Colonic mucosa (tissue), 4 donors: ENCODE results near the gene TOB2. TPM values are rescaled to one million over a fixed set of nuclear protein-coding genes. Genes with fewer than 3 reads are reported as not detected.

Experiments used
- DNase-seq: peaks from one replicate; pipeline ENCODE4 v3.0.0-alpha.2; 2020
- H3K27ac ChIP-seq: fragments of 200-600 bp; one replicate; pipeline ENCODE4 v1.8.0; 2021
- H3K27me3 ChIP-seq: fragments of 200-600 bp; one replicate; pipeline ENCODE4 v1.8.0; 2021
- H3K36me3 ChIP-seq: fragments of 200-600 bp; one replicate; pipeline ENCODE4 v1.8.0; 2021
- H3K4me1 ChIP-seq: fragments of 200-600 bp; one replicate; pipeline ENCODE4 v1.8.0; 2021; ENCODE audit warnings: mild to moderate bottlenecking
- H3K4me3 ChIP-seq: fragments of 200-600 bp; one replicate; pipeline ENCODE4 v1.8.0; 2021
- H3K9ac ChIP-seq, 2 donors: one replicate each; pipeline ENCODE4 v1.7.0; 2013; ENCODE audit warnings: control low read depth in 2 of 2, low read depth in 2 of 2, low read length in 2 of 2
- H3K9me3 ChIP-seq: fragments of 200-600 bp; one replicate; pipeline ENCODE4 v1.8.0; 2021
- intact Hi-C: fragments of 100-400 bp; cut with DNase I; formaldehyde crosslinking; loops from one replicate; pipeline ENCODE4 v1.14.1; 2022
- total RNA-seq, 2 donors: library from RNA; stranded (reverse); fragmentation: NEBNext Ultra II Directional in 1 of 2; extraction: Animal tissue kit (Norgen Biotek cat#: 25700) in 1 of 2; gene quantifications; one replicate each; pipeline ENCODE4 v1.2.1, GENCODE V29; 2021
- TF ChIP-seq, protein P1 (sequence below): fragments of 200-600 bp; IDR thresholded peaks from one replicate; pipeline ENCODE4 v1.8.0; 2022; ENCODE audit warnings: antibody characterized with exemption, mild to moderate bottlenecking
- donor health status: healthy.
- donor health status: DM: no; HTN: no; CAD: no.
- donor health status: DM: no; HTN: no; CAD: no.

TOB2 gene
- total RNA-seq, 2 donors from 2014 or later: 63.2 to 66.1 TPM

DNA sequence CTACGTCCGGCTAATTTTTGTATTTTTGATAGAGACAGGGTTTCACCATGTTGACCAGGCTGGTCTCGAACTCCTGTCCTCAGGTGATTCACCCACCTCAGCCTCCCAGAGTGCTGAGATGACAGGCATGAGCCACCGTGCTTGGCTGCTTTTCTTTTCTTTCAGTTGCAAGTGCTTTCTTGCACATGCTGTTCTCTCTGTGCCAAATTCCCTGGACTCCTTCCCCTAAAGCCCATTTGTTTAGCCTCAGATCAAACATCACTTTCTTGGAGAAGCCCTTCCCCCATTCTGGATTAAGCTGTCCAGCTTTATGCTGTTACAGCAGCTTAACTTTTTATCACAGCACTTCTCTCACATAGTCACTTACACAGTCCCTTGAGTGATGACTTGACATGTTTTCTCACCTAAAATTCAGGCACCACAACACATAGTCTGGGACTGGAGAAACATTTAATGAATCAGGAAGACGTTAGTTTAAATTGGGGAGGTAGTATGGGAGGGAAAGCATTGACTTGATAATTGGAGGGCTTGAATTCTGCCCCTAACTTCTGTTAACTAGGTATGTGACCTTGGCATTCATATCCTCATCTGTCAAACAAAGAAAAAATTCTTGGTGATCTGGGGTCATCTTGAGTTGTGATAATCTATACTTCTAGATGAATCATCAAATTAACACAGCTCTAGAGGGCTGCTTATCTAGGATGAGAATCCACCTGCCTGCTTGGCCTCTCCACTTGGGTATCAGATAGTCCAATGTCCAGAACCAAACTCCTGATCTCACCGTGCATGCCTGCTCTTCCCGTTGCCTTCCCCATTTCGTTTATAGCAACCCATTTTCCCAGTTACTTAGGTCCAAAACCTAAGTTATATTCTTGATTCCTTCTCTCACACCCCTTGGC, 40.7 kb upstream of the TOB2 start:
- H3K9ac ChIP-seq: no peak overlapping the region
- H3K27ac ChIP-seq: peak overlapping the region; percentile 12
- intact Hi-C loops: no loop called here
- no peak for DNase-seq
- no peaks in the 10 kb centered on the region for H3K27me3 ChIP-seq
- H3K9me3 ChIP-seq: no peaks in the 10 kb centered on the region
- TF ChIP-seq, protein P1, sequence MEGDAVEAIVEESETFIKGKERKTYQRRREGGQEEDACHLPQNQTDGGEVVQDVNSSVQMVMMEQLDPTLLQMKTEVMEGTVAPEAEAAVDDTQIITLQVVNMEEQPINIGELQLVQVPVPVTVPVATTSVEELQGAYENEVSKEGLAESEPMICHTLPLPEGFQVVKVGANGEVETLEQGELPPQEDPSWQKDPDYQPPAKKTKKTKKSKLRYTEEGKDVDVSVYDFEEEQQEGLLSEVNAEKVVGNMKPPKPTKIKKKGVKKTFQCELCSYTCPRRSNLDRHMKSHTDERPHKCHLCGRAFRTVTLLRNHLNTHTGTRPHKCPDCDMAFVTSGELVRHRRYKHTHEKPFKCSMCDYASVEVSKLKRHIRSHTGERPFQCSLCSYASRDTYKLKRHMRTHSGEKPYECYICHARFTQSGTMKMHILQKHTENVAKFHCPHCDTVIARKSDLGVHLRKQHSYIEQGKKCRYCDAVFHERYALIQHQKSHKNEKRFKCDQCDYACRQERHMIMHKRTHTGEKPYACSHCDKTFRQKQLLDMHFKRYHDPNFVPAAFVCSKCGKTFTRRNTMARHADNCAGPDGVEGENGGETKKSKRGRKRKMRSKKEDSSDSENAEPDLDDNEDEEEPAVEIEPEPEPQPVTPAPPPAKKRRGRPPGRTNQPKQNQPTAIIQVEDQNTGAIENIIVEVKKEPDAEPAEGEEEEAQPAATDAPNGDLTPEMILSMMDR: no peak
- H3K4me1 ChIP-seq: peaks cover 4% of the 10 kb centered on the region
- no peaks in the 10 kb centered on the region for H3K36me3 ChIP-seq
- no peak overlapping the region for H3K4me3 ChIP-seq

DNA sequence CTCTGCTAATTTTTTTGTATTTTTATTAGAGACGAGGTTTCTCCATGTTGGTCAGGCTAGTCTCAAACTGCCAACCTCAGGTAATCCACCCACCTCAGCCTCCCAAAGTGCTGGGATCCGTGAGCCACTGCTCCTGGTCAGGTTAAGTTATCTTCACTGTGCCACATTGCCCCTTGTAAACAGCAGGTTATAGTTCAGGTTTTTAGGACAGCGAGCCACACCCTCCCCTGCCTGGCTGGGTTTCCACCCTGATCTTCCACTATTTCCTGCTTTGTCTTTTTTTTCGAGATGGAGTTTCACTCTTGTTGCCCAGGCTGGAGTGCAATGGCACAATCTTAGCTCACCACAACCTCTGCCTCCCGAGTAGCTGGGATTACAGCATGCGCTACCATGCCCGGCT, 38.4 kb upstream of the TOB2 start:
- H3K4me1 ChIP-seq: peaks cover 10% of the 10 kb centered on the region
- no peak overlapping the region for H3K4me3 ChIP-seq
- no peaks in the 10 kb centered on the region for H3K9me3 ChIP-seq
- no peaks in the 10 kb centered on the region for H3K27me3 ChIP-seq
- peak overlapping the region; percentile 69 for H3K27ac ChIP-seq
- H3K9ac ChIP-seq: peak overlapping the region in 1 of 2 donors; percentile 14
- intact Hi-C loops: no loop called here
- DNase-seq: peak; percentile 77
- no peaks in the 10 kb centered on the region for H3K36me3 ChIP-seq
- TF ChIP-seq, protein P1: no peak

DNA sequence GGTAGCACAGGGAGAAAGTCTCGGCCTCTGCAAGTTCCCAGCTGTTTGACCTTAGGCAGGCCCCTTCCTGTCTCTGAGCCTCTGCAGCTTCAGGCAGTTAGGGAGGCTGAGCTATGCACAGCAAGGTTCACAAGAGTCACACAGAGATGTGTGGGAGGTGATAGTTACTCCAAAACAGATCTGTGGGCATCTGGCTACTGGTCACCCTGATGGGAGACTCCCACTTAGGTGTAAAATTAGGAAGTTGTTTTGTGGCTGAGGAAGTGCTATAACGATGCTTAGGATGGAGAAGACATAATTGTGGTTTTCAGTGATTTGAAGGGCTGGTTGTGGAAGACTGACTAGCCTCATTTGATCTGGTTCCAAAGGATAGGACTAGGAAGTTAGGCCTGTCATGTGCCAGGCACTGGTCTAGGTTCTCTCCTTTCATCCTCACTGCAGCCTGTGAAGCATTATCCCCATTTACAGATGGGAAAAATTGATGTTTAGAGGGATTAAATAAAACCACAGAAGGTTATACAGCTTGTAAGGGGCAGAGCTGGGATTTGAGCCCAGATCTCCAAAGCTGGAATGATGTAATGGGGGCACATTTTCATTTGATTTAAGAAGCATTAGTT, 35.8 kb upstream of the TOB2 start:
- no peaks in the 10 kb centered on the region for H3K27me3 ChIP-seq
- intact Hi-C loops: no loop called here
- no peaks in the 10 kb centered on the region for H3K9me3 ChIP-seq
- peak overlapping the region; percentile 44 for H3K27ac ChIP-seq
- H3K9ac ChIP-seq: no peak overlapping the region
- H3K4me1 ChIP-seq: peaks cover 16% of the 10 kb centered on the region
- no peak for DNase-seq
- no peak overlapping the region for H3K4me3 ChIP-seq
- TF ChIP-seq, protein P1: no peak
- H3K36me3 ChIP-seq: peaks cover 5% of the 10 kb centered on the region

GRCh38 chr22:41481925-41482318, 35.3 kb upstream of the TOB2 start:
- no peak overlapping the region for H3K9ac ChIP-seq
- intact Hi-C loops: no loop called here
- H3K27ac ChIP-seq: no peak overlapping the region
- no peak overlapping the region for H3K4me3 ChIP-seq
- H3K36me3 ChIP-seq: peaks cover 7% of the 10 kb centered on the region
- TF ChIP-seq, protein P1: no peak
- no peak for DNase-seq
- peaks cover 16% of the 10 kb centered on the region for H3K4me1 ChIP-seq
- H3K9me3 ChIP-seq: no peaks in the 10 kb centered on the region
- H3K27me3 ChIP-seq: no peaks in the 10 kb centered on the region

DNA sequence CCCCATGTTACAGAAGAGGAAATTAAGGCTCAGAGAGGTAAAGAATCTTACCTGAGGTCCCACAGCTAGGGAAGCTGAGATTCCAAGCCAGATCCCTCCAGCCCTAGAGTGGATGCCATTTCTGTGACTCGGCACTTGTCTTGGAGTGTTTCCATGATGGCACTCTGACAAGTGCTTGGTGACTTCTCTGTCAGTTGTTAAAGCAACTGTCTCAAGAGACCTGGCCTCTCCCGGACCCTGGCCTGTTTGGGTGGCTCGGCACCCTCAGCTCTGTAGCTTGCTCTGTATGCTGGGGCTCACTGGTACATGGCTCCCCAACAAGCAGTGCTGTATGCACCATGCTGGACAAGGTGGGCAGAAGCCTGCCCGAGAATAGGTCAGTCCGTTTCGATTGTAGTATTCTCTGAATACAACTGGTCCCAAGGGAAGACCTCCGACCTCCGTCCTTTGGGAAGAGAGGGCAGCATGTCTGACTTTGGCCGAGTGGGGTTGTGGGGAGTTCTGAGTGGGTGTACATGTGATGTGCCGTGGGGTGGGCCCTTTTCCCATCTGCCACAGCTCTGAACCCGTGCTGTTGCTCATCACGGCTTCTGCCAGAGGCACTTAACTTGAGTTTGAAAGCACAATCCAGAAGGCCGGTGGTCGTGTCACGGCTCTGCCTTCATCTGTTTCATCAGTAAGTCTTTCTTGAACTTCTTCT, 34.7 kb upstream of the TOB2 start:
- Histone ChIP-seq H3K36me3 (peaks cover 7% of the 10 kb centered on the region), H3K4me1 (peaks cover 16% of the 10 kb centered on the region)

More for the DNA sequence above, 34.7 kb upstream of the TOB2 start:
- no peak overlapping the region for H3K9ac ChIP-seq
- no peak overlapping the region for H3K27ac ChIP-seq
- intact Hi-C loops: no loop called here
- DNase-seq: no peak
- no peaks in the 10 kb centered on the region for H3K9me3 ChIP-seq
- TF ChIP-seq, protein P1: no peak
- H3K27me3 ChIP-seq: no peaks in the 10 kb centered on the region
- no peak overlapping the region for H3K4me3 ChIP-seq
